Uterus (tissue), 2 donors: ENCODE results near the gene NFIA.

Experiments used
- CTCF ChIP-seq, 4 experiments: fragments of 200-600 bp in 2 of 4; fragments of 450-650 bp in 2 of 4; sonication (generic) in 2 of 4; IDR thresholded peaks; one replicate each; pipeline ENCODE4 v1.5.1; 2016 to 2019; ENCODE audit warnings: antibody characterized with exemption in 4 of 4, mild to moderate bottlenecking in 2 of 4, moderate library complexity in 1 of 4
- POLR2A ChIP-seq, 2 donors: fragments of 450-650 bp; IDR thresholded peaks; one replicate each; pipeline ENCODE4 v1.6.1; 2016; ENCODE audit warnings: antibody characterized with exemption in 2 of 2, mild to moderate bottlenecking in 1 of 2, moderate library complexity in 1 of 2

- no peak for TF ChIP-seq CTCF (IDR thresholded peaks at IDR 0.05)
- TF ChIP-seq POLR2A (IDR thresholded peaks at IDR 0.05) = no peak
Observed at GRCh38 chr1:61233121-61233660, 150.8 kb downstream of the NFIA start.
